Putamen (tissue), 1 donor: Measurements from ENCODE around the gene PDZRN4.

ENCODE experiments used
- DNase-seq: peaks from one replicate; pipeline ENCODE4 v3.0.0-alpha.2; 2016; ENCODE audit warnings: low spot score

PDZRN4 gene

DNA sequence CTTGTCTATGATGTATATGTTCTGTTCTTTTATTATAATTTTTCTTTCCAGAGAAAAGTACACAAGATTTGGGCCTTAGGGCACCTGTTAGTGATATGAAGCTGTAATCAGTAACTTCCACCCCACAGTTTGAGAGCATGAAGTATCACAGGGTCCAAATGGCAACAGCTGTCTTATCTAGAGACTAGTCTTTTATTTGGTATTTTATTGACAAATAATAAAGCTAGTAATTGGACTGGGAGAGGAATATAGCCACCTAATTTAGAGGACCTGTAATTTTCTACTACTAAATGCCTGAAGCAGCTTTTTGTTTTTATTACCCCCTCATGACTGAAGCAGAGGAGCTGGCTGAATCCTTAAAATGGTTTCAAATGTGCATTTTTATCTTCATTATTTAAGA, 174.8 kb downstream of the PDZRN4 start:
- no peak for DNase-seq

DNA sequence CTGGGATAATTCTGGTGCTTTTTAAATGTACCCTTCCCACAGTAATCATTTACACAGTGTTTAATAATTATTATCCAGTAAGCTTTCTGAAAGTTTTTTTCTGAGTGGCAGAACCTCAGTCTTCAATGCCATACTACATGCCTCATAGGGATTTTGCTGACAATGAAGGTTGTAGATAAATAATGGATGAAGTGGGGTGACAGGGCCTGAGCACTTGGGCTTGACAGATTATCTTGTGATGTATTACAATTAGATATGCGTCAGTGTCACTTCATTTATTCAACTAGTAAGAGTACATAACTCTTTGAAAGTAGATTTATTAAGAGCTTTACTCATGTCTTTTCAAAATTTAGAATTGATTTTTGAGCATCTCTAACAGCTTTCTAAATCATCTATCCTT, 176.1 kb downstream of the PDZRN4 start:
- no peak for DNase-seq

GRCh38 chr12:41365653-41366171, 177.6 kb downstream of the PDZRN4 start:
- DNase-seq = no peak

DNA sequence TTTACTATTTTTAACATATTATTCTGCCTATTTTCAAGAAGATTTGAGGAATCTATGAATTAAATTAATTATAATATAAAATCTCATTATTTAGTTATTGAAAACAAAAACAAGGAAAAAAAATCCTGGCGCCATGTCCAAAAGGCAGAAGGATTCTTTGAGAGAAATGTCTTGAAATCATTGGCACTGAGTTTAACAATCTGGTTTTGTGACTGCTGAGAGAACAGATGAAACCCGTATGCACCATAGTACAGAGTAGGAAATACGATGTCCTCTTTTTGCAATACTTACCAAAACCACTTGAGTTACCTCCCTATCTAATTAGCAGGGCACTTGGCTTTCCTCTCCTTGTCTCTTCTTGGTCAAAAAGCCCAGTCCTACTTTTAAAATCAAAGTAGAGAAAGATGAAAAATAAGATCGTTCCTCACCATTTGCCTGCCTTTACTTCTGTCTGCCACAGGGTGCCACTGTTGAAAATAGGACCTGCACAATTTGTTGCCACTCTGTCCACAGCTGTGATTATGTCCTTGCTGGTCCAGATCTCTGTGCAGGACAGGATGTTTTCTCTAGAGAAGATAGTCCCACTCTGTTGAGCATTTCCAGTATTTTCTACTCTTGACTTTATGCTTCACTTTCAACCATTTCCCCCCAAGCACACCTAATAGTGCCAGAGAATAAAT, 179.7 kb downstream of the PDZRN4 start:
- no peak for DNase-seq

DNA sequence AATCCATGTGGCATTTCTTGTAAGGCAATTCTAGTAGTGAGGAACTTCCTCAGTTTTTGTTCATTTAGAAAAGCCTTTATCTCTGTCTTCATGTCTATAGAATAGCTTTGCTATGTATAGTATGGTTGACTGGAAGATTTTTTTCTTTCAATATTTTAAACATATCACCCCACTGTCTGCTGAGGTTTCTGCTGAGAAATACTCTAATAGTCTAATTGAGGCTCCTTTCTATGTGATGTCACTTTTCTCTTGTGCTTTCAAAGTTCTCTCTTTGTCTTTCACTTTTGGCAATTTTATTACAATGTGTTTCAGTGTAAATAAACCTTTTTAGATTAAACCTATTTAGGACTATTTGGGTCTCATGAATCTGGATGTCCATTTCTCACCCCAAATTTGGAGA, 192.8 kb downstream of the PDZRN4 start:
- DNase-seq = no peak

DNA sequence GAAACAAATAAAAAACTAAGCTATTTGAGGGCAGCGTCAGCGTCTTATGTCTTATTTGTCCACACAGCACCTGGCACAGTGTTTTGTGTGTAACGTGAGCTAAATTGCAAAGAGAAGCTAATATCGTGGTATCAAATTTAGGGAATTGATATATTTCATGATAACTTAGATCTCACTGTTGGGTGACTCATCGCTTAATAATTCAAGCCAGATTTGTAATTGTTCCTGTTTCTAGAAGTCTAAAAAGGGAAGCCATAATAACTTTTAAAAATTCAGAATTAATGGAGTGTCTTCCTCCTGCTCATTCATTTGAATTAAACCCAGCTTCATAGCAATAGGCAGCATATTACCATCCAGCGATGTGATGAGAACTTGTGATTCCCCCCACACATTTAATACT, 214.7 kb downstream of the PDZRN4 start:
- no peak for DNase-seq

DNA sequence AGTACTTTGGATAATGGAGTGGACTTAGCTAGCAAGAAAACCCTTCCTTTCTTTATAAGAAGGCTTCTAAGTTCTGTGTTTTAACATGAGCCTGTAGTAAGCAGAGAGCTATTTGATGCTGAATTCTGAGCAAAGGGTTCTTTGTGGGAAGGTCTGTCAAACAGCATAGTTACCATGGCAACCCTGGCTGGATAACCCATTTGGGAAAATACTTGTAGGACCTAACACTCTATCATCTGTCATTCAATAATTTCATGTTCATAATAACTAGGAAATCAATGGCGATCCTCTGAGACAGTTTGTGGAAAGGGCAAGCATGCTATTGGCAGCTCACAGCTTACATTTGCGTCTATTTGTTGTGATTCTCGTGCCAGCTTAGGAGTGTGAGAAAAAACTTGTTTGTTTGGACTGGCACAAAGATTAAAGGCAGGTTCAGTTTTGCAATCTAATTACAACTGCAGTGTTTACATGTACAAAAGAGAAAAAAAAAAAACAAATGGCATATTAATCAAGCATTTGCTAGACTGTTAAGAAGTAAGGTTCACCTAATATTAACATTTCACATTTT, 219.2 kb downstream of the PDZRN4 start:
- peak; percentile 33 for DNase-seq

DNA sequence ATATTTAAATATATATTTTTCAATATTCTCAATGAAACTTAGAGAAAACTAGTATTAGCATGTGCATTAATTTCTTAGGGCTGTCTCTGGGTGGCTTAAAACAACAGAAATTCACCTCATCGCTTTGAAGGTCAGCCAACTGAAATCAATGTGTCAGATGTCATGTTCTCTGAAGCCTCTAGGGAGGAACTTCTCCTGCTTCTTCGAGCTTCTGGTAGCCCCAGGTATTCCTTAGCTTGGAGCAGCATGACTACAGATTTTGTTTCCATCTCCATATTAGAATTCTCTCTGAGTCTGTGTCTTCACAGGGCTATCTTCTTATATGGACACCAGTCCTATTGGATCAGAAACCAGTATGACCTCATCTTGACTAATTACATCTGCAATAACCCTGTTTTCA, 221.5 kb downstream of the PDZRN4 start:
- DNase-seq = no peak

GRCh38 chr12:41418586-41418985, 230.5 kb downstream of the PDZRN4 start:
- no peak for DNase-seq

GRCh38 chr12:41419131-41419893, 231.2 kb downstream of the PDZRN4 start:
- DNase-seq = no peak

- DNase-seq = no peak
Observed at GRCh38 chr12:41424651-41425050, 236.5 kb downstream of the PDZRN4 start.

DNA sequence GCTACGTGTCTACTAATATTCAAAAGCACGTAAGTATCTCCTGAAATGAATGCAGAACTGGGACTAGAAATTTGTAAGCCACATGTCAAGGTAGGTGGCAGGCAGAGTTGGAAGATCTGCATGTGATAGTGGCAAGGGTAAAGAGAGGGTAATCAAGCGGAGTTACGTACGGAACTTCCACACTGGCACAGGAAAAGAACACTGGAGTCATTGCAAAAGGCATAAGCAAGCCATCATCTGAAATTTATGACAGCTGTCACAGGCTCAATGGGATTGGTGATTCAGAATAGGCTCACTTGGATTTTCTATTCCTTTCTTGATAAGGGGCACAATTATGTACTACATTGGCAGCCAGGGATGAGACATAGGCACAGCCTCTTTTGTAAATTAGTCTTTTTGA, 245.3 kb downstream of the PDZRN4 start:
- peak; percentile 55 for DNase-seq

DNA sequence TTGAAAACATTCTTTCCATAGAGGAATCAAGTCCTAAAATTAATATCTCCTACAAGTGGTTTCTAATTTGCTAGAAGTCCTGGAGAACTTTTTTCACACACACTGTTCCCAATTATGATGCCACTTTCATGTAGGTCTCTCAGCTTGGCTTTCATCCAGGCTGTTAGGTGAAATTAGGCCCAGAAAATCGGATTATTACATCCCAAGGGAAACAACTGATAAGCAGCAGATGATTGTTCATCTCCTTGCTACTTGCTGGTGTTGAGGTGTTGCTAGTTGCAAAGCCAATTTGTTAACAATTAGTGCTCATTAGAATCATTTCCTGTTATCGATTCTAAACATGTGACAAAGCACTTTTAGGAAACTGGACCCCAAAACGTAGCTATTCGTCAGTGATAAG, 248.0 kb downstream of the PDZRN4 start:
- no peak for DNase-seq

DNA sequence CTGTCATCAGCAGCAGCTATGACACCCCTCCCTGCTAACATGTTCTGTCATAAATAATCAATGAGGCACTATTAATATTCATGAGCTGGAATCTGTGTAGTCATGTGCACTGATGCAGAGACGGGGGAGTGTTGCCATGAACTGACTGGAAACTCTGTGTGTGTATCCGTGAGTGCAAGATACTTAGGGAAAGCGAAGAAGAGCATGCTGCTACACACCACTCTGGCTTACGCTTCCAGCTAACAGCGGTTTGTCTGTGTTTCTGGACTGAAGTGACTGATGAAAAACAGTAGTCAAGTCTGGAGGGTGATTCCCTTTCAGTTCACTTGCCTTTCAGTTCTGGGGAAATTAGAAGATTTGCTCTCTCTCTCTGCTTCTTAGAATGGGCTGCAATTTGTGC, 249.4 kb downstream of the PDZRN4 start:
- peak; percentile 56 for DNase-seq

DNA sequence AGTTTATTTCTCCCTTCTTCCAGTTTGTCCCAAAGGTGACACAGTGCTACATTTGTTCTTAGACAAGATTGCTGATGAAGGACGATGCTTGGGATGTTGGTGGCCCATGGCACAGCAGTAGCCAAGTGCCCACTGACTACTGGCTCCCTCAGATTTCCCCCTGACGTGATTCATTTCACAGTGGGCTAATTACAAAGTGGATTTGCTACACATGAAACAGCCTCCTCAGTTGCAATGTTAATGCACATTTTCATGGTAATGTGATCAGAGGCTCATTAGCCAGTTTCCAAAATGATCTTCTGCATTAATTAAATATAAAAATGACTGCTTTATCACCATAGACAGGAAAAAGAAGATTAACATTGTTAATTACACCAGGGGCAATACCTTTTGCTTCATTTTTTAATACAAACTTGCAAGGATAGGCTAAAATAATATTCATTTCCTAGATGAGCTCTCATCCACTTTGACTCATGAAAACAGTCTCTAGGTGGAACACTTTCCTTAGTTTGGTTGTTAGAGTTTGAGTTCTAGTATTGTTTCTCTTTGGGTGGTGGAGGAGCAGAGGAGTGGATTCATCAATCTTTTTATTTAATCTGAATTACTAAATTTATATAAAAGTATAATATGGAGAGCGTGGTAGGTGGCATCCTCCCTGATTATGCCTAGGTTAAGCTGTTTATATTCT, 250.9 kb downstream of the PDZRN4 start:
- no peak for DNase-seq

DNA sequence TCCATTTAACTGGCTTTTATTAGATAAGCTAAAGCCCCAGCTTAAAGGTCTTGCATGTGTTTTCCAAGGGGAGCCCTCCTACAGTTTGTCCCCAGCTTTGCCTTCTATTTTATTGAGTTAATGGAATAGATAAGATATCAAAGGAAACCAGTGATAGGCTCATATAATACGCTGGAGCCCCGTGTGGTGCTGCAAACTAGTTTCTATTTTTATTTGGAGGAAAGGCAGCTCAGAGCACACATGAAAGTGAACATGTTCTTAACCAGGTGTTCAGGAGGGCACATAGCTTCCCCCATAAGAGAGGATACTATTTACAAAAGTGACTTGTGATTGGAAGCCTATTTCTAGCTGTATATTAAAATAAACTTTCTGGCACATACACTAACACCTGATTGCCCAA, 251.7 kb downstream of the PDZRN4 start:
- DNase-seq = no peak

DNA sequence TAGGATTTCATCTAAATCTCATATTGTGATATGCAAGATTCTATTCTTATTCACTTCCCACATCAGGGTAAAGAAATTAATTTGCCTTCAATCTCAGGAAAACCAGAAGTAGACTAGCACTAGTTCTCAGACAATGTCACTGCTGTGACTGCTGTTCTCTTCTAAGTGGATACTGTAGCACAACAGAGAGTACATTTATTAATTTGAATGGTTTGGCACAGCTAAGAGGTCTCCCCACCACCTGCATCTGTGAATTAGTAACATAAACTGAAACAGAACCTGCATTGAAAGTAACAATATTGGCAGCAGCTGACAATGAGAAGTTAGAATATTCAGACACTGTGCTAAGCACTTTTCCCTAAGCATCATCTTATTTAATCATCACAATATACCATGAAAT, 253.1 kb downstream of the PDZRN4 start:
- no peak for DNase-seq

- DNase-seq = no peak
Observed at GRCh38 chr12:41442896-41443295, 254.8 kb downstream of the PDZRN4 start.

GRCh38 chr12:41443690-41444089, 255.6 kb downstream of the PDZRN4 start:
- no peak for DNase-seq

GRCh38 chr12:41452838-41453407, 264.8 kb downstream of the PDZRN4 start:
- DNase-seq = no peak

- DNase-seq = no peak
Observed at GRCh38 chr12:41453409-41453808, 265.3 kb downstream of the PDZRN4 start.
